LHCN-M2 (cell line): ENCODE measurements around the gene L3MBTL1. TPM values are rescaled to one million over a fixed set of nuclear protein-coding genes. Genes with fewer than 3 reads are reported as not detected.

Source experiments
- DNase-seq: peaks from one replicate; pipeline ENCODE4 v3.0.0-alpha.2; 2012; ENCODE audit warnings: low read depth
- total RNA-seq: library from RNA; depleted of rRNA; stranded (reverse); fragments of >200 nt; gene quantifications from 2 replicates; pipeline ENCODE4 v1.2.3, GENCODE V29; 2014; rRNA removed

Gene L3MBTL1
- total RNA-seq, 1 experiment from 2014 or later = 2.8 TPM

GRCh38 chr20:43590036-43590391 lies 82.5 kb downstream of the L3MBTL1 start:
- no peak for DNase-seq

DNA sequence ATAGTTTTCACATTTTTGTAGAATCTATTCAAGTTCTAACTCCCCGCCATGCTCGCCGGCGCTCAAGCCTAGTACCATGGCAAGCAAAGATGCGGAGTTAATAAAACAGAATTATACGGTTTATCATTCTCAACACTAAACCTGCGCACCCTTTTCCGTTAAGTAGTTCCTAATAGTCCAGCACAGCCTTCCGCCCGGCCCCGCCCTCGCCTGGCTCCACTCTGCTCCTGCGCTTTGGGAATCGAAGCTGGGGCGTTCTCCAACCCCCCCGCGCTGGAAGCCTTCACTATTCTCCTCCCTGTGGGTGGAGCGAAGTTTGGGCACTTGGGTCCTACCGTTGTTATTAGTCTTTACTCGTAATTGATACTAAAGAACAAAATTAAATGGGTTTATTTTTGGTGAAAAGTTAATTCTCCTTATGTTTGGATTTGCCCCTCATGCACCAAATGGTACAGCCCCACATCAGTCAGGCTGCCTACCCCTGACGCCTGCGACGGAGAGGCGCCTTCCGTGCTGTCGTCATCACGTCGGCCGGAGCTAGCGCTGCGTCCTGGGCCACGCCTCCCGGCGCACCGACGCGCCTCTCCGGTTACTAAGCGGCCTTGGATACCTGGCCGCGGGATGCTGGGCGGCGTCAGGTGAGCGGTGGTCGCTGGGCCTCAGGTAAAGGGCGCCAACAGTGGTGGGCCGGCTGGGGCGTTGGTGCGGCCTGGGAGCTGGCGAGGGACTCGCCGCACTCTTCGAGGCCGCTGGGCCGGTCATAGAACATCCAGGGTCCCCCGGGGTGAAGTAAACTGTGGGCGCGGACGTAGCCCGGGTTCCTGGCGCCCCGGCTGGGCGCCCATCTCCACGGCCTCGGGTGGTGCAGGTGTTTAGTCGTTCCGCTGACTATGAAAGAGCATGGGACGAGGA lies 83.2 kb downstream of the L3MBTL1 start, which contains the start of gene IFT52:
Gene IFT52, plus strand, starts transcription at position 546 of the 912 bp plus-strand sequence. CDS start 3,762 bp downstream, outside the sequence.
- DNase-seq = peak; percentile 88

Other genes starting within 250 kb of the L3MBTL1 start
- gene SRSF6, start 49.8 kb upstream of the L3MBTL1 start, total RNA-seq = 51.0 and 64.8 TPM in 2 replicates
- not detected in 2 replicates for gene SGK2, start 51.3 kb downstream of the L3MBTL1 start, total RNA-seq
- 32.3 and 34.4 TPM in 2 replicates for gene IFT52, start 83.2 kb downstream of the L3MBTL1 start, total RNA-seq
- gene MYBL2, start 159.4 kb downstream of the L3MBTL1 start, total RNA-seq = 18.6 and 22.2 TPM in 2 replicates
- gene GTSF1L, start 219.3 kb downstream of the L3MBTL1 start, total RNA-seq = not detected in 2 replicates